Measurements from ENCODE around the gene MED27. TPM values are rescaled to one million over a fixed set of nuclear protein-coding genes. Genes with fewer than 3 reads are reported as not detected.
A peak's percentile ranks its signal among the peaks of the same experiment; 100 is the strongest.

The MED27 gene
- total and polyA plus RNA-seq, 2 of the 8 experiments (the other 6 are each of a cell fraction or from before 2014, with no cell fraction given) = 29.9 to 56.5 TPM

DNA sequence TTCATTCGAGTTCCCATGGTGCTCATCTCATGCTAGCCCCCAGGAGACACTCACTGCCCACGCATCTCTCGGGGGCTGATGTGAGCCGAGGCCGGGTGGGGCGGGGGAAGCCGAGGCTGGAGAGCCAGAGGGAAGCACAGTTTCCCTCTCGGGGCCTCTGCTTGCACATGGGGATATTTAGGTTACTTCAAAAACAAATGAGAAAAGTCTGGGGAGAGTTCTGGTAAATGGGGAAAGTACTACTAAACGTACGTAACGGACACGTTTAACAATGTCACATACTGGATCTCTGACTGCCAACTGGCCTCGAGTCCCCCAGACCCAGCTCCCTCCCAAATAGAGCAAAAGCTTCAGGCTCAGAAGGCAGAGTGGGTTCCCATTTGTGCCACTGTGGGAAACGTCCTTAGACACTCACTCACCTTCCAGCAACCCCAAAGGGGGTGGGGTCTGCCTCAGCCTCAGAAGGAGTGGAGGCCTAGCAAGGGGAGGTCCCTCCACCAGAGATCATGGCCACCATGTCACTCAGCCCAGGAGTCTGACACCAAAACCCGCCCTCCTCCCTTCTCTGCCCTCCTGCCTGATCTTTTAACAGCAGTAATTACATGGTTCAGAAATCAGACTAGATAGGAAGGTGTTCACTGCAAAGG is 48.3 kb upstream of the MED27 start:
- peak overlapping the region; percentile 55; the same call in 1 of the 2 replicates for H2BK12ac ChIP-seq (ENCODE audit: low read depth, low read length)
- H3K23ac ChIP-seq (ENCODE audit: insufficient read length) = no peak overlapping the region
- no peak overlapping the region for H3K14ac ChIP-seq (ENCODE audit: insufficient read length)
- no peak for FAIRE-seq
- no peaks in the 10 kb centered on the region for H3K27me3 ChIP-seq (replicated peaks in 1 of 4; ENCODE audit: control insufficient read depth in 3 of 4, extremely low read depth in 1 of 4, insufficient read depth in 3 of 4, low read length in 3 of 4)
- no peak overlapping the region for H3K9ac ChIP-seq (replicated peaks in 1 of 4; ENCODE audit: extremely low read depth in 1 of 4, low read depth in 3 of 4, low read length in 3 of 4)
- H4K8ac ChIP-seq (ENCODE audit: extremely low read depth, insufficient read depth, low read length) = no peak overlapping the region
- no peaks in the 10 kb centered on the region for H3K9me3 ChIP-seq (ENCODE audit: insufficient read depth in 2 of 2, low read depth in 1 of 2, low read length in 1 of 2)
- no peak overlapping the region for H2BK15ac ChIP-seq (ENCODE audit: low read length)
- no peak overlapping the region for H2AFZ ChIP-seq (ENCODE audit: low read length)
- no peaks in the 10 kb centered on the region for H4K20me1 ChIP-seq (replicated peaks in 1 of 2; ENCODE audit: control insufficient read depth in 1 of 2, insufficient read depth in 2 of 2, low read length in 2 of 2)
- H3K79me1 ChIP-seq (ENCODE audit: low read depth, low read length) = no peaks in the 10 kb centered on the region
- no peak overlapping the region for H3K4me2 ChIP-seq (ENCODE audit: insufficient read depth in 1 of 2, low read depth in 2 of 2, low read length in 2 of 2)
- H4K5ac ChIP-seq (ENCODE audit: insufficient read length, low read depth, low read length) = no peak overlapping the region
- H3K27ac ChIP-seq (ENCODE audit: low read depth, low read length) = no peak overlapping the region
- no peaks in the 10 kb centered on the region for H3K79me2 ChIP-seq (ENCODE audit: control insufficient read depth in 1 of 2, insufficient read depth in 2 of 2, low read length in 2 of 2)
- ChIA-PET POLR2A (ENCODE audit: partially characterized antibody) (interaction anchor here (0.7 kb wide), 1 partner anchor 9 kb away, joined by 3 read pairs; no protein-coding TSS in a partner anchor), CTCF (ENCODE audit: partially characterized antibody) (interaction anchor here (0.6 kb wide), 1 partner anchor 309 kb away, joined by 3 read pairs; no protein-coding TSS in a partner anchor)
- no peak overlapping the region for H2AK5ac ChIP-seq (ENCODE audit: low read depth, low read length)
- no peak overlapping the region; the same call in 1 of the 2 replicates for H2BK5ac ChIP-seq (ENCODE audit: low read depth, low read length)
- H3K4ac ChIP-seq (replicated peaks; ENCODE audit: insufficient read length, low read depth, low read length) = no peak overlapping the region
- H3K4me3 ChIP-seq (ENCODE audit: extremely low read depth in 1 of 4, insufficient read depth in 2 of 4, low read depth in 3 of 4, low read length in 4 of 4) = no peak overlapping the region
- H3K4me1 ChIP-seq (replicated peaks in 1 of 4; ENCODE audit: control insufficient read depth in 3 of 4, insufficient read depth in 4 of 4, low read length in 3 of 4) = peaks cover 20 to 25% (median 23%) of the 10 kb centered on the region in 4 experiments
- H2BK20ac ChIP-seq (ENCODE audit: low read length) = peak overlapping the region; percentile 72; the same call in 1 of the 2 replicates
- H3K18ac ChIP-seq (ENCODE audit: extremely low read depth, low read length) = 0 out of 2 replicates have a peak overlapping the region, but pooled peaks have one; percentile 14
- no peak overlapping the region for H4K91ac ChIP-seq (replicated peaks; ENCODE audit: insufficient read length, low read length)
- no peaks in the 10 kb centered on the region for H3K23me2 ChIP-seq (ENCODE audit: low read depth, low read length)
- H2BK120ac ChIP-seq (replicated peaks; ENCODE audit: low read depth, low read length) = no peak overlapping the region
- H3K36me3 ChIP-seq (ENCODE audit: control insufficient read depth in 2 of 4, insufficient read depth in 4 of 4, low read length in 3 of 4) = no peaks in the 10 kb centered on the region
- no peak overlapping the region for H3K56ac ChIP-seq (replicated peaks; ENCODE audit: insufficient read length, low read depth, low read length)
- no peak for DNase-seq (ENCODE audit: low read depth in 1 of 2, low spot score in 2 of 2)
- WGBS, 2 experiments (ENCODE audit: extremely low coverage in 1 of 2, insufficient coverage in 1 of 2, insufficient read length in 1 of 2, insufficient replicate concordance in 2 of 2, low coverage in 1 of 2, low lambda C conversion rate in 2 of 2, missing lambda C conversion rate in 1 of 2) = 87% methylated on average over 15 of the region's 15 CpGs; no CpG with 5 or more reads in 1 of the 2 experiments
- TF ChIP-seq BCL11A (IDR thresholded peaks at IDR 0.05; ENCODE audit: low read depth in 2 of 2, low read length in 2 of 2) (no peak), TAF1 (IDR thresholded peaks at IDR 0.05; ENCODE audit: low read depth, low read length) (no peak)
